ENCODE results near the gene PI16. TPM values are rescaled to one million over a fixed set of nuclear protein-coding genes. Genes with fewer than 3 reads are reported as not detected.
"Not testable (repeated sequence)": the region's sequence is repeated elsewhere in the genome, so short reads cannot be mapped to it uniquely, and the experiment has no call there.

The PI16 gene
- total and polyA plus RNA-seq, 2 of the 13 experiments (the other 11 are each of a cell fraction or from before 2014, with no cell fraction given): not detected

- TF ChIP-seq PAF1 (CRISPR knock-in tag; IDR thresholded peaks at IDR 0.05) (no peak), TBX3 (IDR thresholded peaks at IDR 0.05; ENCODE audit: borderline replicate concordance) (no peak), ZSCAN21 (CRISPR knock-in tag; IDR thresholded peaks at IDR 0.05; ENCODE audit: borderline replicate concordance) (no peak), PLRG1 (conservative IDR thresholded peaks at IDR 0.05) (no peak), ZNF138 (CRISPR knock-in tag; IDR thresholded peaks at IDR 0.05; ENCODE audit: low read depth) (no peak), ZC3H13 (CRISPR knock-in tag; IDR thresholded peaks at IDR 0.05) (no peak)
Observed at GRCh38 chr6:36938536-36938935, 16.0 kb upstream of the PI16 start (continued).

- H3K27me3 ChIP-seq (ENCODE audit: control insufficient read depth in 1 of 2, insufficient read depth in 2 of 2, low read length in 2 of 2): peaks cover 1 to 34% of the 10 kb centered on the region in 2 experiments; a peak in 4 of 5 replicates
- in situ Hi-C loops (cut with HindIII; ENCODE audit: extremely low pct_ligation_motif_present, low pct_unique_long_range_greater_than_20kb); H2AFZ ChIP-seq (ENCODE audit: low read length); DNase-seq (ENCODE audit: low spot score); POLR2A ChIA-PET; ATAC-seq; CTCF ChIA-PET (ENCODE audit: low intra/inter-chr PET ratio, low total read pairs); H3K4me3 ChIP-seq (replicated peaks in 1 of 3; ENCODE audit: insufficient read depth in 1 of 3, low read depth in 2 of 3, low read length in 3 of 3); H3K9me3 ChIP-seq (ENCODE audit: low read length); BruUV-seq (replicated peaks); H4K20me1 ChIP-seq (ENCODE audit: insufficient read depth, low read length); H3K27ac ChIP-seq (ENCODE audit: extremely low read length, insufficient read depth, low read length); H3K4me1 ChIP-seq (ENCODE audit: insufficient read depth, low read length); H3K9ac ChIP-seq (ENCODE audit: insufficient read depth, low read depth, low read length); H3K79me2 ChIP-seq (ENCODE audit: insufficient read depth, low read length); H3K4me2 ChIP-seq (ENCODE audit: low read depth, low read length); FAIRE-seq; intact Hi-C loops (cut with micrococcal nuclease; ENCODE audit: unreplicated experiment); H3K36me3 ChIP-seq (replicated peaks in 1 of 2; ENCODE audit: control insufficient read depth in 1 of 2, insufficient read depth in 2 of 2, low read length in 2 of 2): not testable (repeated sequence)
- WGBS (ENCODE audit: low lambda C conversion rate): 32% methylated on average over 5 of the region's 5 CpGs
Observed at GRCh38 chr6:36939005-36939404, 15.5 kb upstream of the PI16 start.

- no peaks in the 10 kb centered on the region for H3K36me3 ChIP-seq (replicated peaks in 1 of 2; ENCODE audit: control insufficient read depth in 1 of 2, insufficient read depth in 2 of 2, low read length in 2 of 2)
- no peaks in the 10 kb centered on the region for H3K79me2 ChIP-seq (ENCODE audit: insufficient read depth, low read length)
- DNase-seq (ENCODE audit: low spot score) (no peak), ATAC-seq (no peak), FAIRE-seq (no peak)
- intact Hi-C loops (cut with micrococcal nuclease; ENCODE audit: unreplicated experiment) (no loop called here), in situ Hi-C loops (cut with HindIII; ENCODE audit: extremely low pct_ligation_motif_present, low pct_unique_long_range_greater_than_20kb) (no loop called here)
- H3K9ac ChIP-seq (ENCODE audit: insufficient read depth, low read depth, low read length): no peak overlapping the region
- POLR2A ChIA-PET: no interaction called here
- no TSS peak for BruUV-seq (replicated peaks)
- H3K4me3 ChIP-seq (replicated peaks in 1 of 3; ENCODE audit: insufficient read depth in 1 of 3, low read depth in 2 of 3, low read length in 3 of 3): no peak overlapping the region
- H3K4me1 ChIP-seq (ENCODE audit: insufficient read depth, low read length): no peaks in the 10 kb centered on the region
- no peak overlapping the region for H3K4me2 ChIP-seq (ENCODE audit: low read depth, low read length)
- CTCF ChIA-PET (ENCODE audit: low intra/inter-chr PET ratio, low total read pairs): no interaction called here
- no peaks in the 10 kb centered on the region for H3K9me3 ChIP-seq (ENCODE audit: low read length)
- 30% methylated on average over 10 of the region's 10 CpGs for WGBS (ENCODE audit: low lambda C conversion rate)
- H3K27ac ChIP-seq (ENCODE audit: extremely low read length, insufficient read depth, low read length): no peak overlapping the region
- H4K20me1 ChIP-seq (ENCODE audit: insufficient read depth, low read length): no peaks in the 10 kb centered on the region
- H3K27me3 ChIP-seq (ENCODE audit: control insufficient read depth in 1 of 2, insufficient read depth in 2 of 2, low read length in 2 of 2): peaks cover 2 to 42% of the 10 kb centered on the region in 2 experiments; a peak in 4 of 5 replicates
- H2AFZ ChIP-seq (ENCODE audit: low read length): no peak overlapping the region
- TF ChIP-seq MYNN (CRISPR knock-in tag; IDR thresholded peaks at IDR 0.05; ENCODE audit: low read depth): no peak
- TF ChIP-seq SMARCC2 (IDR thresholded peaks at IDR 0.05): no peak
- no peak for TF ChIP-seq TEAD3 (CRISPR knock-in tag; optimal IDR thresholded peaks at IDR 0.05; ENCODE audit: borderline replicate concordance)
- TF ChIP-seq SMC3 (IDR thresholded peaks at IDR 0.05; ENCODE audit: low read length): no peak
- no peak for TF ChIP-seq ZFYVE20 (CRISPR knock-in tag; IDR thresholded peaks at IDR 0.05; ENCODE audit: borderline replicate concordance, low read depth)
- TF ChIP-seq NFAT5 (CRISPR knock-in tag; IDR thresholded peaks at IDR 0.05): no peak
- TF ChIP-seq PRMT3 (CRISPR knock-in tag; IDR thresholded peaks at IDR 0.05; ENCODE audit: borderline replicate concordance, low read depth): no peak
Observed at GRCh38 chr6:36940027-36940426, 14.5 kb upstream of the PI16 start.

All from HepG2 (cell line).